ENCODE measurements around the gene EZH2. TPM values are rescaled to one million over a fixed set of nuclear protein-coding genes. Genes with fewer than 3 reads are reported as not detected.

The EZH2 gene
- total RNA-seq, 4 donors from 2014 or later, result 1.0 to 3.7 (median 1.7) TPM

DNA sequence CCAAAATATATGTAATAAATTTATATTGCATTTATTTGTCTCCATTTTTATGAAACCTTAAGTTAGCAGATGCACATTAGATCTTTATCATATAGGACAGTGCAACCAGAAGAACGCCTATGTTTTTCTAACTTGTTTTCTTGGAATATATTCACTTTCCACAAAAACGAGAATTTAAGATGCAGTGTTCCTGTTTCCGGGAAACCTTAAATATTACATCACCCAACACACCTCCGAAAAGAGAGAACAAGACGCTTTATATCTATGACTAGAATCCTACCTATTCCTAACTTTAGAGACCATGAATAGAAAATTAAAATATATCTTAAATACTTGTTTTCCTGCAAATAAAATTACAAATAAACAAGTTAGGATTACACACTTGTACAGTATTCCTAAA is 1.9 kb downstream of the EZH2 start:
- no peak for ATAC-seq
- Histone ChIP-seq H3K36me3 (no peaks in the 10 kb centered on the region), H3K4me3 (no peak overlapping the region), H3K27me3 (peaks cover 0 to 3% (median 0%) of the 10 kb centered on the region in 3 donors), H3K27ac (no peak overlapping the region), H3K9me3 (no peaks in the 10 kb centered on the region), H3K4me1 (peaks cover 7 to 8% of the 10 kb centered on the region in 2 donors)
- in situ Hi-C loops (cut with MboI; ENCODE audit: low sequenced_read_pairs in 4 of 4), result no loop called here
- intact Hi-C loops (cut with DNase I; ENCODE audit: low total_unique reads), result loop anchor here (5.0 to 10.0 kb wide), 3 partner anchors 185 to 1483 kb away; partner anchors contain the start of genes CUL1 and REPIN1
- no peak for DNase-seq
- TF ChIP-seq, protein P1, sequence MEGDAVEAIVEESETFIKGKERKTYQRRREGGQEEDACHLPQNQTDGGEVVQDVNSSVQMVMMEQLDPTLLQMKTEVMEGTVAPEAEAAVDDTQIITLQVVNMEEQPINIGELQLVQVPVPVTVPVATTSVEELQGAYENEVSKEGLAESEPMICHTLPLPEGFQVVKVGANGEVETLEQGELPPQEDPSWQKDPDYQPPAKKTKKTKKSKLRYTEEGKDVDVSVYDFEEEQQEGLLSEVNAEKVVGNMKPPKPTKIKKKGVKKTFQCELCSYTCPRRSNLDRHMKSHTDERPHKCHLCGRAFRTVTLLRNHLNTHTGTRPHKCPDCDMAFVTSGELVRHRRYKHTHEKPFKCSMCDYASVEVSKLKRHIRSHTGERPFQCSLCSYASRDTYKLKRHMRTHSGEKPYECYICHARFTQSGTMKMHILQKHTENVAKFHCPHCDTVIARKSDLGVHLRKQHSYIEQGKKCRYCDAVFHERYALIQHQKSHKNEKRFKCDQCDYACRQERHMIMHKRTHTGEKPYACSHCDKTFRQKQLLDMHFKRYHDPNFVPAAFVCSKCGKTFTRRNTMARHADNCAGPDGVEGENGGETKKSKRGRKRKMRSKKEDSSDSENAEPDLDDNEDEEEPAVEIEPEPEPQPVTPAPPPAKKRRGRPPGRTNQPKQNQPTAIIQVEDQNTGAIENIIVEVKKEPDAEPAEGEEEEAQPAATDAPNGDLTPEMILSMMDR (IDR thresholded peaks at IDR 0.05 in 4 of 5, conservative IDR thresholded peaks at IDR 0.05 in 1 of 5), result no peak
- TF ChIP-seq POLR2A (IDR thresholded peaks at IDR 0.05), result no peak

DNA sequence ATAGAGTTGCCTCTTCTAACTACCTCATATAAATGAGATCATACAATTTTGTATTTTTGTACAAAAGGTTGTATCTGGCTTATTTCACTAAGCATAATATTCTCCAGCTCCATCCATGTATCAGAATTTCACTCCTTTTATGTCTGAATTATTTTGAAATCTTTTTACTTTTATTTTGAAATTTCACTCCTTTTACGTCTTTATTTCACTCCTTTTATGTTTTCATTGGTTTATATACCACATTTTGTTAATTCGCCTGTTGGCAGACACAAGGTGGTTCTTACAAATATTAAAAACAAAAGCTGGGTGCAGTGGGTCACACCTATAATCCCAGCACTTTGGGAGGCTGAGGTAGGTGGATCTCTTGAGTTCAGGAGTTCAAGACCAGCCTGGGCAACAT is 5.8 kb downstream of the EZH2 start:
- TF ChIP-seq, protein P1 (IDR thresholded peaks at IDR 0.05 in 4 of 5, conservative IDR thresholded peaks at IDR 0.05 in 1 of 5), result no peak
- no peak for TF ChIP-seq POLR2A (IDR thresholded peaks at IDR 0.05)
- Histone ChIP-seq H3K4me1 (peaks cover 7 to 8% of the 10 kb centered on the region in 2 donors), H3K36me3 (no peaks in the 10 kb centered on the region), H3K9me3 (no peaks in the 10 kb centered on the region), H3K4me3 (no peak overlapping the region), H3K27ac (no peak overlapping the region), H3K27me3 (peaks cover 0 to 3% (median 0%) of the 10 kb centered on the region in 3 donors)
- DNase-seq, result no peak
- intact Hi-C loops (cut with DNase I; ENCODE audit: low total_unique reads) (no loop called here), in situ Hi-C loops (cut with MboI; ENCODE audit: low sequenced_read_pairs in 4 of 4) (no loop called here)
- no peak for ATAC-seq

DNA sequence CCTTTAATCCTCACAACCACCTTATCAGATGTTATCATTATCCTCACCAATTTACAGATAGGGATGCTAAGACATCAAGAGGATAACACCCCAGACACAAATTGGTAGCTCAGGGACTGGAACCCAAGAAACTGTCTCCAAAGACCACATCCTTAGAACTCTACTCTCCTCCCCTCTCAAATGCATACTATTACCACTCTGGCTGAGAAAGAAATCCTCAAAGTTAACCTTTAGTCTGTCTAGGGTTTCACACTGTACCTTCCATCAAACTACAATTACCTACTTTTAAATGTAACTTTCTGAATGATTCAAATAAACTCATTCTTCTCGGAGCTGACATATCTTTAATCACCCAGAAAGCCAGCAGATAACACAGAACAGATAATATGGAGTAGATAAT is 6.6 kb downstream of the EZH2 start:
- H3K9me3 ChIP-seq, result no peaks in the 10 kb centered on the region
- no peak overlapping the region for H3K27ac ChIP-seq
- intact Hi-C loops (cut with DNase I; ENCODE audit: low total_unique reads) (no loop called here), in situ Hi-C loops (cut with MboI; ENCODE audit: low sequenced_read_pairs in 4 of 4) (no loop called here)
- no peak for DNase-seq
- no peak overlapping the region for H3K4me3 ChIP-seq
- H3K27me3 ChIP-seq, result peaks cover 0 to 3% (median 0%) of the 10 kb centered on the region in 3 donors
- no peak for ATAC-seq
- no peaks in the 10 kb centered on the region for H3K36me3 ChIP-seq
- TF ChIP-seq, protein P1 (IDR thresholded peaks at IDR 0.05 in 4 of 5, conservative IDR thresholded peaks at IDR 0.05 in 1 of 5), result no peak
- no peak for TF ChIP-seq POLR2A (IDR thresholded peaks at IDR 0.05)
- peaks cover under 1 to 2% of the 10 kb centered on the region in 2 donors for H3K4me1 ChIP-seq

DNA sequence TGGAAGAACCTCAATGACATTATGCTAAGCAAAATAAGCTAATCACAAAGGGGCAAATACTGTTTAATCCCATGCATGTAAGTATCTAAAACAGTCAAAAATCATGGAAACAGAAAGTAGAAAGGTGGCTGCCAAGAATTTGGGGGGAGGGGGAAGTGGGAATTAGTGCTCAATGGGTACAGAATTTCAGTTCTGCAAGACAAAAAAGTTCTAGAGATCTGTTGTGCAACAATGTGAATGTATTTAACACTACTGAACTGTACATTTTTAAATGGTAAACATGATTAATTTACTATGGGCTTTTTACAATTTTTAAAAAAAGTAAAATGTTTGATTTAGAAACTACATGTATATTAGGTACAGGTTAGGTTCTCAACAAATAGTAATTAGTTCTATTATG is 11.9 kb downstream of the EZH2 start:
- no peak overlapping the region for H3K27ac ChIP-seq
- intact Hi-C loops (cut with DNase I; ENCODE audit: low total_unique reads), result no loop called here
- no peaks in the 10 kb centered on the region for H3K27me3 ChIP-seq
- ATAC-seq (no peak), DNase-seq (no peak)
- no peaks in the 10 kb centered on the region for H3K36me3 ChIP-seq
- in situ Hi-C loops (cut with MboI; ENCODE audit: low sequenced_read_pairs in 4 of 4), result loop anchor here in 1 of 4 donors (25.0 kb wide), 1 partner anchor 90 kb away; no protein-coding TSS in a partner anchor
- TF ChIP-seq POLR2A (IDR thresholded peaks at IDR 0.05), result no peak
- TF ChIP-seq, protein P1 (IDR thresholded peaks at IDR 0.05 in 4 of 5, conservative IDR thresholded peaks at IDR 0.05 in 1 of 5), result no peak
- no peak overlapping the region for H3K4me3 ChIP-seq
- H3K9me3 ChIP-seq, result no peaks in the 10 kb centered on the region
- H3K4me1 ChIP-seq, result no peaks in the 10 kb centered on the region

DNA sequence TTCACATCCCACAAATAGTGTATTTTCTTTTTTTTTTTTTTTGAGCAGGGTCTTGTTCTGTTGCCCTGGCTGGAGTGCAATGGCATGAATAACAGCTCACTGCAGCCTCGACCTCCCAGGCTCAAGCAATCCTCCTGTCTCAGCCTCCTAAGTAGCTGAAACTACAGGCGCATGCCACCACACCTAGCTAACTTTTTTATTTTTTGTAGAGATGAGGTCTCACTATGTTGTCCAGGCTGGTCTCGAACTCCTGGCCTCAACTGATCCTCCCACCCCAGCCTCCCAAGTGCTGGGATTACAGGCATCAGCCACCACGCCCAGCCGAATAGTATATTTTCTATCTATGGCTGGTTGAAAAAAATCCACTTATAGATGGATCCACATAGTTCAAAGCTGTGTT is 12.5 kb downstream of the EZH2 start:
- H3K27ac ChIP-seq, result no peak overlapping the region
- no peaks in the 10 kb centered on the region for H3K27me3 ChIP-seq
- no peak for TF ChIP-seq POLR2A (IDR thresholded peaks at IDR 0.05)
- TF ChIP-seq, protein P1 (IDR thresholded peaks at IDR 0.05 in 4 of 5, conservative IDR thresholded peaks at IDR 0.05 in 1 of 5), result no peak
- in situ Hi-C loops (cut with MboI; ENCODE audit: low sequenced_read_pairs in 4 of 4), result loop anchor here in 1 of 4 donors (25.0 kb wide), 1 partner anchor 91 kb away; no protein-coding TSS in a partner anchor
- H3K9me3 ChIP-seq, result no peaks in the 10 kb centered on the region
- H3K4me1 ChIP-seq, result no peaks in the 10 kb centered on the region
- no peak overlapping the region for H3K4me3 ChIP-seq
- DNase-seq (no peak), ATAC-seq (no peak)
- intact Hi-C loops (cut with DNase I; ENCODE audit: low total_unique reads), result no loop called here
- H3K36me3 ChIP-seq, result no peaks in the 10 kb centered on the region
